H1 (cell line): ENCODE data around the gene UGT1A7. TPM values are rescaled to one million over a fixed set of nuclear protein-coding genes. Genes with fewer than 3 reads are reported as not detected.

ENCODE experiments used
- CTCF ChIA-PET: fragments of 300-600 bp; sonication (Branson Sonifier 250); formaldehyde crosslinking; loops from one replicate; lab custom pipeline; 2021; ENCODE audit not compliant: partially characterized antibody; lab: Charles Lee
- POLR2A ChIA-PET: fragments of 300-600 bp; sonication (Branson Sonifier 250); formaldehyde crosslinking; loops from one replicate; lab custom pipeline; 2021; ENCODE audit warnings: inconsistent platforms; ENCODE audit not compliant: partially characterized antibody; lab: Charles Lee
- DNase-seq, 2 experiments: peaks; one replicate each; pipeline versions ENCODE4 v3.0.0 to v3.0.0-alpha.2; 2010 to 2022; ENCODE audit warnings: low spot score in 2 of 2, low read depth in 1 of 2, mixed read lengths in 1 of 2
- FAIRE-seq: peaks from 2 replicates; lab custom pipeline; 2011; peaks lifted over from hg19 to GRCh38; lab: Jason Lieb, UNC
- H2AFZ ChIP-seq: 2 replicates; pipeline ENCODE4 v1.8.1; 2012; ENCODE audit warnings: low read length, inconsistent platforms
- H2AK5ac ChIP-seq: 2 replicates; pipeline ENCODE4 v1.6.1; 2013; ENCODE audit warnings: low read depth, low read length
- H2BK120ac ChIP-seq: replicated peaks from 2 replicates; pipeline ENCODE3; 2013; ENCODE audit warnings: low read depth, low read length, inconsistent platforms
- H2BK12ac ChIP-seq: 2 replicates; pipeline ENCODE4 v1.6.1; 2013; ENCODE audit warnings: low read depth, low read length
- H2BK15ac ChIP-seq: 2 replicates; pipeline ENCODE4 v1.6.1; 2013; ENCODE audit warnings: low read length
- H2BK20ac ChIP-seq: 2 replicates; pipeline ENCODE4 v1.6.1; 2013; ENCODE audit warnings: low read length
- H2BK5ac ChIP-seq: 2 replicates; pipeline ENCODE4 v1.6.1; 2013; ENCODE audit warnings: low read depth, low read length
- H3K14ac ChIP-seq: 2 replicates; pipeline ENCODE4 v1.6.1; 2013; ENCODE audit warnings: inconsistent platforms; ENCODE audit not compliant: insufficient read length
- H3K18ac ChIP-seq: 2 replicates; pipeline ENCODE4 v1.6.1; 2013; ENCODE audit warnings: low read length; ENCODE audit errors: extremely low read depth
- H3K23ac ChIP-seq: 2 replicates; pipeline ENCODE4 v1.6.1; 2013; ENCODE audit warnings: inconsistent platforms; ENCODE audit not compliant: insufficient read length
- H3K23me2 ChIP-seq: 2 replicates; pipeline ENCODE4 v1.6.1; 2013; ENCODE audit warnings: low read depth, low read length
- H3K27ac ChIP-seq: 2 replicates; pipeline ENCODE4 v1.6.1; 2011; ENCODE audit warnings: low read depth, low read length, inconsistent platforms
- H3K27me3 ChIP-seq, 4 experiments: replicated peaks in 1 of 4; 1 replicate in 1 of 4; 2 replicates in 3 of 4; pipeline versions ENCODE4 v1.6.1 to v1.8.1; 2011 to 2013; ENCODE audit warnings: low read length in 3 of 4, mild to moderate bottlenecking in 3 of 4, inconsistent platforms in 2 of 4, mixed read lengths in 2 of 4, moderate library complexity in 1 of 4; ENCODE audit not compliant: control insufficient read depth in 3 of 4, insufficient read depth in 3 of 4; ENCODE audit errors: extremely low read depth in 1 of 4
- H3K36me3 ChIP-seq, 4 experiments: 2 replicates each; pipeline versions ENCODE4 v1.6.1 to v1.8.1; 2011 to 2013; ENCODE audit warnings: mild to moderate bottlenecking in 4 of 4, low read length in 3 of 4, moderate library complexity in 2 of 4, control low read depth in 1 of 4, inconsistent platforms in 1 of 4; ENCODE audit not compliant: insufficient read depth in 4 of 4, control insufficient read depth in 2 of 4
- H3K4ac ChIP-seq: replicated peaks from 2 replicates; pipeline ENCODE3; 2013; ENCODE audit warnings: low read length, low read depth, mixed read lengths, inconsistent platforms; ENCODE audit not compliant: insufficient read length
- H3K4me1 ChIP-seq, 4 experiments: replicated peaks in 1 of 4; 1 replicate in 1 of 4; 2 replicates in 3 of 4; pipeline versions ENCODE4 v1.6.1 to v1.8.1; 2011 to 2013; ENCODE audit warnings: low read length in 3 of 4, inconsistent platforms in 2 of 4, mixed read lengths in 1 of 4; ENCODE audit not compliant: insufficient read depth in 4 of 4, control insufficient read depth in 3 of 4
- H3K4me2 ChIP-seq, 2 experiments: 2 replicates each; pipeline versions ENCODE4 v1.6.1 to v1.8.1; 2011 to 2013; ENCODE audit warnings: low read depth in 2 of 2, low read length in 2 of 2, control low read depth in 1 of 2, inconsistent platforms in 1 of 2, mild to moderate bottlenecking in 1 of 2; ENCODE audit not compliant: insufficient read depth in 1 of 2
- H3K4me3 ChIP-seq, 4 experiments: fragments of 200-600, 300-600 bp in 1 of 4; sonication (generic), shearing (Covaris generic), sonication (Bioruptor Twin) in 1 of 4; 2 replicates each; pipeline versions ENCODE4 v1.5.1 to v1.8.1; 2011 to 2016; ENCODE audit warnings: low read length in 4 of 4, low read depth in 3 of 4, control low read depth in 2 of 4, inconsistent platforms in 2 of 4, mild to moderate bottlenecking in 2 of 4, mixed read lengths in 1 of 4, moderate library complexity in 1 of 4; ENCODE audit not compliant: insufficient read depth in 2 of 4; ENCODE audit errors: extremely low read depth in 1 of 4
- H3K56ac ChIP-seq: replicated peaks from 2 replicates; pipeline ENCODE3; 2013; ENCODE audit warnings: low read depth, mild to moderate bottlenecking, mixed read lengths, low read length, inconsistent platforms; ENCODE audit not compliant: insufficient read length
- H3K79me1 ChIP-seq: 2 replicates; pipeline ENCODE4 v1.6.1; 2013; ENCODE audit warnings: low read depth, low read length, control low read depth
- H3K79me2 ChIP-seq, 2 experiments: 2 replicates each; pipeline versions ENCODE4 v1.6.1 to v1.8.1; 2012 to 2013; ENCODE audit warnings: low read length in 2 of 2, mild to moderate bottlenecking in 2 of 2, inconsistent platforms in 1 of 2; ENCODE audit not compliant: insufficient read depth in 2 of 2, control insufficient read depth in 1 of 2
- H3K9ac ChIP-seq, 4 experiments: replicated peaks in 1 of 4; 1 replicate in 1 of 4; 2 replicates in 3 of 4; pipeline versions ENCODE4 v1.6.1 to v1.8.1; 2011 to 2013; ENCODE audit warnings: low read depth in 3 of 4, low read length in 3 of 4, control low read depth in 2 of 4, mild to moderate bottlenecking in 2 of 4, moderate library complexity in 2 of 4, inconsistent platforms in 1 of 4; ENCODE audit errors: extremely low read depth in 1 of 4
- H3K9me3 ChIP-seq, 2 experiments: 2 replicates each; pipeline versions ENCODE4 v1.6.1 to v1.8.1; 2012 to 2013; ENCODE audit warnings: mild to moderate bottlenecking in 2 of 2, moderate library complexity in 2 of 2, control low read depth in 1 of 2, inconsistent platforms in 1 of 2, low read depth in 1 of 2, low read length in 1 of 2, mixed read lengths in 1 of 2; ENCODE audit not compliant: insufficient read depth in 2 of 2
- H4K20me1 ChIP-seq, 2 experiments: replicated peaks in 1 of 2; 2 replicates each; pipeline versions ENCODE3 to v1.8.1; 2011 to 2013; ENCODE audit warnings: inconsistent platforms in 2 of 2, low read length in 2 of 2, mild to moderate bottlenecking in 1 of 2; ENCODE audit not compliant: insufficient read depth in 2 of 2, control insufficient read depth in 1 of 2
- H4K5ac ChIP-seq: 2 replicates; pipeline ENCODE4 v1.6.1; 2013; ENCODE audit warnings: low read length, low read depth, mixed read lengths, inconsistent platforms; ENCODE audit not compliant: insufficient read length
- H4K8ac ChIP-seq: 2 replicates; pipeline ENCODE4 v1.8.0; 2013; ENCODE audit warnings: mild to moderate bottlenecking, moderate library complexity, low read length, inconsistent platforms; ENCODE audit not compliant: insufficient read depth; ENCODE audit errors: extremely low read depth
- H4K91ac ChIP-seq: replicated peaks from 2 replicates; pipeline ENCODE3; 2013; ENCODE audit warnings: low read length, mixed read lengths, inconsistent platforms; ENCODE audit not compliant: insufficient read length
- GABPA ChIP-seq: IDR thresholded peaks from 2 replicates; pipeline ENCODE4 v1.6.1; 2011; ENCODE audit warnings: mild to moderate bottlenecking, low read length, moderate library complexity, borderline replicate concordance; ENCODE audit not compliant: insufficient read depth
- KDM4A ChIP-seq: IDR thresholded peaks from one replicate; pipeline ENCODE4 v1.7.1; 2012; ENCODE audit warnings: low read depth, mild to moderate bottlenecking, moderate library complexity, low read length, inconsistent platforms; ENCODE audit not compliant: severe bottlenecking
- POU5F1 ChIP-seq: IDR thresholded peaks from 2 replicates; pipeline ENCODE4 v1.6.1; 2011; ENCODE audit warnings: low read depth, mild to moderate bottlenecking, low read length, moderate library complexity
- SIN3A ChIP-seq, 2 experiments: IDR thresholded peaks in 1 of 2; conservative IDR thresholded peaks in 1 of 2; 2 replicates each; pipeline ENCODE4 v1.6.1; 2011 to 2012; ENCODE audit warnings: low read length in 2 of 2, improper control_type of control experiment in 1 of 2, low read depth in 1 of 2, mild to moderate bottlenecking in 1 of 2
- WGBS, 2 experiments: shearing (Covaris generic) in 1 of 2; methylation state at CpG; one replicate each; pipeline versions ENCODE4 v1.1.6 to v1.1.7; 2013 to 2015; ENCODE audit warnings: low lambda C conversion rate in 2 of 2, mixed read lengths in 2 of 2, inconsistent platforms in 1 of 2, low coverage in 1 of 2, missing lambda C conversion rate in 1 of 2; ENCODE audit not compliant: insufficient replicate concordance in 2 of 2, insufficient coverage in 1 of 2, insufficient read length in 1 of 2; ENCODE audit errors: extremely low coverage in 1 of 2, missing lambda C conversion rate in 1 of 2; 5-methylcytosine and 5-hydroxymethylcytosine counted together
- polyA plus RNA-seq, 7 experiments: library from polyadenylated mRNA; depleted of rRNA in 3 of 7; stranded (reverse) in 5 of 7; unstranded in 2 of 7; fragments of >200 nt in 5 of 7; fragments of 200-250 nt in 2 of 7; gene quantifications; 1 replicate in 5 of 7; 2 replicates in 1 of 7; 4 replicates in 1 of 7; pipeline versions ENCODE4 v1.2.1 to v1.2.3, GENCODE V29; 2011 to 2013; ENCODE audit warnings: missing spikeins in 2 of 7, mixed read lengths in 2 of 7
- total RNA-seq: library from RNA; stranded (reverse); fragmentation: NEBNext Ultra II Directional; extraction: Animal tissue kit (Norgen Biotek cat#: 25700); gene quantifications from 2 replicates; pipeline ENCODE4 v1.2.1, GENCODE V29; 2021
- TF ChIP-seq, protein P1 (sequence below): IDR thresholded peaks from 2 replicates; pipeline ENCODE4 v1.6.1; 2012; ENCODE audit warnings: inconsistent platforms

UGT1A7 gene
- total and polyA plus RNA-seq, 2 of the 8 experiments (the other 6 are each of a cell fraction or from before 2014, with no cell fraction given), result not detected

DNA sequence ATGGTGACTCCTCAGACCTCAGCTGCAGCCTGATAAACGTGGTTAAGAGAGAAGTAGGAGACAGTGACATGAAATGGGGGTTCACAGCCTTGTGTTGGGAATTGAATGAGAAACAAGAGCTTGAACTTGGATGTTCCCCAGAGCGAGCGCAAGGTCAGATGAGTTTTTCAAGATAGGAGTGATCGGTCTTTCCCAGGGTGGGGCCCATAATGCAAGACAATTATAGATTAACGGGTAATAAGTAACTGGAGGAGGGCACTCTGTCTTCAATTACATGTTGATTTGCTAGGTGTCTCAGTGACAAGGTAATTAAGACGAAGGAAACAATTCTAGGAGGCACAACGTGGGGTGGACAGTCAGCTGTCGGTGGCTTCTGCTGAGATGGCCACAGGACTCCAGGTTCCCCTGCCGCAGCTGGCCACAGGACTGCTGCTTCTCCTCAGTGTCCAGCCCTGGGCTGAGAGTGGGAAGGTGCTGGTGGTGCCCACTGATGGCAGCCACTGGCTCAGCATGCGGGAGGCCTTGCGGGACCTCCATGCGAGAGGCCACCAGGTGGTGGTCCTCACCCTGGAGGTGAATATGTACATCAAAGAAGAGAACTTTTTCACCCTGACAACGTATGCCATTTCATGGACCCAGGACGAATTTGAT lies 31.0 kb downstream of the UGT1A7 start, which contains the start of gene UGT1A5:
Gene UGT1A5 (plus strand): TSS at position 297 of the 651 bp plus-strand sequence. CDS start 85 bp downstream, at position 382.
- H4K91ac ChIP-seq, result no peak within 1 kb of the TSS
- H3K36me3 ChIP-seq, result no peaks in the 10 kb centered on the region
- no peak for FAIRE-seq
- H4K5ac ChIP-seq, result no peak within 1 kb of the TSS
- no peak within 1 kb of the TSS for H3K56ac ChIP-seq
- no peak within 1 kb of the TSS for H2BK120ac ChIP-seq
- ChIA-PET POLR2A (no interaction called here), CTCF (interaction anchor here (0.6 to 3.2 kb wide), 10 partner anchors 14 to 1243 kb away, joined by 3 to 19 read pairs (median 6); no protein-coding TSS in a partner anchor)
- no peaks in the 10 kb centered on the region for H3K4me1 ChIP-seq
- H3K79me1 ChIP-seq, result no peaks in the 10 kb centered on the region
- H3K9ac ChIP-seq, result no peak within 1 kb of the TSS
- H2AK5ac ChIP-seq, result no peak within 1 kb of the TSS
- no peaks in the 10 kb centered on the region for H3K23me2 ChIP-seq
- no peak within 1 kb of the TSS for H3K4ac ChIP-seq
- no peaks in the 10 kb centered on the region for H4K20me1 ChIP-seq
- no peak for DNase-seq
- H2BK5ac ChIP-seq, result no peak within 1 kb of the TSS
- H3K18ac ChIP-seq, result no peak within 1 kb of the TSS
- 90% methylated on average over 14 of the region's 14 CpGs; no CpG with 5 or more reads in 1 of the 2 experiments for WGBS, 2 experiments
- no peak within 1 kb of the TSS for H2BK15ac ChIP-seq
- TF ChIP-seq, protein P1, sequence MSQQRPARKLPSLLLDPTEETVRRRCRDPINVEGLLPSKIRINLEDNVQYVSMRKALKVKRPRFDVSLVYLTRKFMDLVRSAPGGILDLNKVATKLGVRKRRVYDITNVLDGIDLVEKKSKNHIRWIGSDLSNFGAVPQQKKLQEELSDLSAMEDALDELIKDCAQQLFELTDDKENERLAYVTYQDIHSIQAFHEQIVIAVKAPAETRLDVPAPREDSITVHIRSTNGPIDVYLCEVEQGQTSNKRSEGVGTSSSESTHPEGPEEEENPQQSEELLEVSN, result no peak
- TF ChIP-seq POU5F1 (no peak), GABPA (no peak), SIN3A (conservative IDR thresholded peaks at IDR 0.05 in 1 of 2, IDR thresholded peaks at IDR 0.05 in 1 of 2; ENCODE audit: low read depth in 1 of 2, low read length in 2 of 2) (no peak), KDM4A (no peak)
- peaks cover 0 to 1% (median 0%) of the 10 kb centered on the region in 4 experiments; a peak in 1 of 7 replicates for H3K27me3 ChIP-seq
- H3K14ac ChIP-seq, result no peak within 1 kb of the TSS
- H2AFZ ChIP-seq, result peak within 1 kb of the TSS; percentile 94; the same call in 1 of the 2 replicates
- no peak within 1 kb of the TSS for H3K23ac ChIP-seq
- no peak within 1 kb of the TSS for H3K4me3 ChIP-seq
- H3K9me3 ChIP-seq, result no peaks in the 10 kb centered on the region
- H2BK20ac ChIP-seq, result no peak within 1 kb of the TSS
- no peak within 1 kb of the TSS for H3K27ac ChIP-seq
- no peak within 1 kb of the TSS for H2BK12ac ChIP-seq
- no peak within 1 kb of the TSS for H3K4me2 ChIP-seq
- no peaks in the 10 kb centered on the region for H3K79me2 ChIP-seq
- H4K8ac ChIP-seq, result no peak within 1 kb of the TSS
